ENCODE measurements around the gene TTLL4.
A peak's percentile ranks its signal among the peaks of the same experiment; 100 is the strongest.
"Not testable (repeated sequence)": the region's sequence is repeated elsewhere in the genome, so short reads cannot be mapped to it uniquely, and the experiment has no call there.

TTLL4 gene

DNA sequence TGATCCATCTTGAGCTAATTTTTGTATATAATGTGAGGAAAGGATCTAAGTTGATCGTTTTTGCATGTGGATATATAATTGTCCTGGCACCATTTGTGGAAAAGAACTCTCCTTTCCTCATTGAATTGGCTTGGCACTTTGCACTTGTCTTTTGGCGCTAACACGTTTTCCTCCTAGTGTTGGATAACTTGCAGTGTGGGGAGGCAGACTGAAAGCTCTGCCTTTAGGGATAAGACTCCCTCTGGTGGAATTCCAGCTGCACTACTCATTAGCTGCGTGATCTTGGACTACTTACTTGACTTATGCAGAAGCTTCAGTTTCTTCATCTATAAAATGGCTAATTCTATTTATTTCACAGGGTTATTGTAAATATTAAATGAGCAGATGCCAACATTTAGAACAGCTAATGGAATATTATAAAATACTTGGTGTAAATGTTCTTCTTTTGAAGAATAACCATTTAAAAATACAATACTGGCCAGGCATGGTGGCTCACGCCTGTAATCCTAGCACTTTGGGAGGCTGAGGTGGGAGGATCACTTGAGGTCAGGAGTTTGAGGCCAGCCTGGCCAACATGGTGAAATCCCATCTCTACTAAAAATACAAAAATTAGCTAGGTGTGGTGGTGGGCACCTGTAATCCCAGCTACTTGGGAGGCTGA lies 23.1 kb upstream of the TTLL4 start:
- H3K27me3 ChIP-seq (ENCODE audit: control insufficient read depth, insufficient read depth, low read length); H3K27ac ChIP-seq (ENCODE audit: low read length); H3K9me3 ChIP-seq (ENCODE audit: control insufficient read depth, insufficient read depth, low read length); H3K4me1 ChIP-seq (ENCODE audit: control insufficient read depth, insufficient read depth, low read length); H3K36me3 ChIP-seq (ENCODE audit: control insufficient read depth, insufficient read depth, low read length); H3K4me3 ChIP-seq (ENCODE audit: low read length): not testable (repeated sequence)
- DNase-seq (ENCODE audit: low read depth, low spot score): peak; percentile 33
- no CpG with 5 or more reads among the region's 5 CpGs for WGBS (ENCODE audit: insufficient coverage, insufficient read length)

DNA sequence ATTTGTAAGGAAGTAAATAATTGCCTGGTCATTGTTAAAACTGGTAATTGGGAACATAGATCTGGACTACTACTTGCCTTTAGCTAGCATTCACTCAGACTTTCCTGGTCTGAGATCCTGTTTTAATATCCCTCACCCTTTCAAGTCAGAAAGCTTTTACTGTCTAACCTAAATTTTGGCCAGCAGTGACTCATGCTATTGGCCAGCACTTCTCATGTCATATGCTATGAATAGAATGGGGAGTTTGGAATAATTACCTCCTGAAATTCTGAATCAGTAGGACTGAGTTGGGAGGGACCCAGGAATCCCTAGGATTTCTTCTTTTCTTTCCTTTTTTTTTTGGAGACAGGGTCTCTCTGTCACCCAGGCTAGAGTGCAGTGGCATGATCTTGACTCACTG lies 19.4 kb upstream of the TTLL4 start:
- Histone ChIP-seq H3K4me1 (ENCODE audit: control insufficient read depth, insufficient read depth, low read length) (no peaks in the 10 kb centered on the region), H3K27ac (ENCODE audit: low read length) (no peak overlapping the region), H3K27me3 (ENCODE audit: control insufficient read depth, insufficient read depth, low read length) (no peaks in the 10 kb centered on the region), H3K9me3 (ENCODE audit: control insufficient read depth, insufficient read depth, low read length) (no peaks in the 10 kb centered on the region), H3K4me3 (ENCODE audit: low read length) (no peak overlapping the region), H3K36me3 (ENCODE audit: control insufficient read depth, insufficient read depth, low read length) (peaks cover 12% of the 10 kb centered on the region; the same call in 1 of the 2 replicates)
- no peak for DNase-seq (ENCODE audit: low read depth, low spot score)

DNA sequence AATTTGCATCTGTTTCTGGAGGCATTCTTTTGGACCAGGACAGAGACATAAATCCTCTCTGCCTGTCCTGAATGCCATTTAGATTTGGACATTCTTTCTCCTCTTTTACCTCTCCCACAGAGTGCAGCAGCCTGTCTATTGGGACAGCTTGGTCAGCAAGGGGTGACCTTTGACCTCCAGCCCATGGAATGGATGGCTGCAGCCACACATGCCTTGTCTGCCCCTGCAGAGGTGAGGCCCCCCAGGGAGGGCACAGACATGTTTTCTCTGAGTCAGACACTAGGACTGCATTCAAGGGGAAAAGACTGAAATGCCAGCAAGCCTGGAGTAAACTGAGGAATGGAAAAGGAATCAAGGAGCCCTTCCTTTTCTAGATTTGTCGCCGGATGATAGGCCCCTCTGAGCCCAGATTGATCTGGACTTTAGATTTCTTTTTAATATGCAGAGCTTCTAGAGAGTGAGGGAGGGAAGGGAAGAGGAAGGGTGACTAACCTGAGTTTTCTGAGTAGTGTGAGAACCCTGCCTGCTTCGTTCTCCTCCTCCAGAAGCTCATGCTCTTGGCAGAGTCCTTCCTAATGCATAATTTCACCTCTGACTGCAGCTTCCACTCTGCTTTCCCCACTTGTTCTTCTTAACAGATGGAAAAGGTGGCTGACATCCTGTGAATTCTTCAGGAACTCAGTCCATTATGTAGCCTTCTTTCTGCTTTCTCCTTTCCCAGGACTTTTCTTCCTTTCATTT lies 16.1 kb upstream of the TTLL4 start:
- Histone ChIP-seq H3K27ac (ENCODE audit: low read length) (no peak overlapping the region), H3K36me3 (ENCODE audit: control insufficient read depth, insufficient read depth, low read length) (peaks cover 15% of the 10 kb centered on the region; the same call in 1 of the 2 replicates), H3K9me3 (ENCODE audit: control insufficient read depth, insufficient read depth, low read length) (no peaks in the 10 kb centered on the region), H3K27me3 (ENCODE audit: control insufficient read depth, insufficient read depth, low read length) (no peaks in the 10 kb centered on the region), H3K4me3 (ENCODE audit: low read length) (no peak overlapping the region), H3K4me1 (ENCODE audit: control insufficient read depth, insufficient read depth, low read length) (no peaks in the 10 kb centered on the region)
- no CpG with 5 or more reads among the region's 3 CpGs for WGBS (ENCODE audit: insufficient coverage, insufficient read length)
- DNase-seq (ENCODE audit: low read depth, low spot score): no peak

DNA sequence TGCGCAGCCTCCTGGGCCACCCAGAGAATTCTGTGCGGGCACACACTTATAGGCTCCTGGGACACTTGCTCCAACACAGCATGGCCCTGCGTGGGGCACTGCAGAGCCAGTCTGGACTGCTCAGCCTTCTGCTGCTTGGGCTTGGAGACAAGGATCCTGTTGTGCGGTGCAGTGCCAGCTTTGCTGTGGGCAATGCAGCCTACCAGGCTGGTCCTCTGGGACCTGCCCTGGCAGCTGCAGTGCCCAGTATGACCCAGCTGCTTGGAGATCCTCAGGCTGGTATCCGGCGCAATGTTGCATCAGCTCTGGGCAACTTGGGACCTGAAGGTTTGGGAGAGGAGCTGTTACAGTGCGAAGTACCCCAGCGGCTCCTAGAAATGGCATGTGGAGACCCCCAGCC lies 11.8 kb upstream of the TTLL4 start:
- H3K36me3 ChIP-seq (ENCODE audit: control insufficient read depth, insufficient read depth, low read length): peaks cover 7% of the 10 kb centered on the region; the same call in 1 of the 2 replicates
- H3K9me3 ChIP-seq (ENCODE audit: control insufficient read depth, insufficient read depth, low read length): no peaks in the 10 kb centered on the region
- H3K27ac ChIP-seq (ENCODE audit: low read length): no peak overlapping the region
- H3K4me1 ChIP-seq (ENCODE audit: control insufficient read depth, insufficient read depth, low read length): no peaks in the 10 kb centered on the region
- WGBS (ENCODE audit: insufficient coverage, insufficient read length): no CpG with 5 or more reads among the region's 8 CpGs
- no peaks in the 10 kb centered on the region for H3K27me3 ChIP-seq (ENCODE audit: control insufficient read depth, insufficient read depth, low read length)
- DNase-seq (ENCODE audit: low read depth, low spot score): no peak
- H3K4me3 ChIP-seq (ENCODE audit: low read length): no peak overlapping the region

DNA sequence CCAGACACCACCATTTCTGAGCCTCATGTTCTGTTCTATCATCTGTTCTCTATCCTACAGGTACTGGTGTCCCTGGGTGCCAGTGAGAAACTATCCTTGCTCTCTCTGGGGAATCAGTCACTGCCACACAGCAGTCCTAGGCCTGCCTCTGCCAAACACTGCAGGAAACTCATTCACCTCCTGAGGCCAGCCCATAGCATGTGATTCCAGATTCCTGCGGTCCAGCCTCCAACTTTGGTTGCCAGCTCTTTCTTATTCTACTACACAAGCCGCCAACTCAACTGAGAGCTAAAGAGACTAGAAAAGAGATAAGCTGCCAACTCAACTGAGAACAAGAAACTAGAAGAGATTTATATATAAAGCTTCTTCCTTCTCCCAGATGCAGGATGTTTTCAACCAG lies 8.8 kb upstream of the TTLL4 start:
- Histone ChIP-seq H3K9me3 (ENCODE audit: control insufficient read depth, insufficient read depth, low read length) (no peaks in the 10 kb centered on the region), H3K4me1 (ENCODE audit: control insufficient read depth, insufficient read depth, low read length) (no peaks in the 10 kb centered on the region), H3K27me3 (ENCODE audit: control insufficient read depth, insufficient read depth, low read length) (no peaks in the 10 kb centered on the region), H3K4me3 (ENCODE audit: low read length) (no peak overlapping the region), H3K27ac (ENCODE audit: low read length) (no peak overlapping the region), H3K36me3 (ENCODE audit: control insufficient read depth, insufficient read depth, low read length) (peaks cover 3% of the 10 kb centered on the region; the same call in 1 of the 2 replicates)
- no CpG with 5 or more reads among the region's 2 CpGs for WGBS (ENCODE audit: insufficient coverage, insufficient read length)
- no peak for DNase-seq (ENCODE audit: low read depth, low spot score)

DNA sequence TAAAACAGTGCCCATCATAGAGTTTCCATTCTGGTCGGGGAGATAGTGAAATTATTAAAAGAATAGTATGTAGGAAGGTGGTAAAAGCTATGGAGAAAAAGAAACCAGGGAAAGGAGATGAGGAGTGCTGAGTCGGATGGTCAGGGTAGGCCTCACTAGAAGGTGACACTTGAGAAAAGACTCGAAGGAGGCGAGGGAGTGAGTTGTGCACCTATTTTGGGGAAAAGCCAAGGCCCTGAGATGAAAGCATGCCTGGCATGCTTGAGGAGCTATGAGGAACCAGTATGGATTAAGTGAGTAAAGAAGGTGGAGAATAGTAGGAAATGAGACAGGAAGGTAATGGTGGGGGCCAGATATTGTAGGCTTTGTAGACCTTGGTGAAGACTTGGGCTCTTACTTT lies 7.3 kb upstream of the TTLL4 start:
- no peak overlapping the region for H3K27ac ChIP-seq (ENCODE audit: low read length)
- H3K4me3 ChIP-seq (ENCODE audit: low read length): no peak overlapping the region
- no peak for DNase-seq (ENCODE audit: low read depth, low spot score)
- H3K9me3 ChIP-seq (ENCODE audit: control insufficient read depth, insufficient read depth, low read length): no peaks in the 10 kb centered on the region
- H3K4me1 ChIP-seq (ENCODE audit: control insufficient read depth, insufficient read depth, low read length): no peaks in the 10 kb centered on the region
- 100% methylated on average over 2 of the region's 4 CpGs for WGBS (ENCODE audit: insufficient coverage, insufficient read length)
- 0 out of 2 replicates have a peak, but pooled peaks cover 3% of the 10 kb centered on the region for H3K36me3 ChIP-seq (ENCODE audit: control insufficient read depth, insufficient read depth, low read length)
- no peaks in the 10 kb centered on the region for H3K27me3 ChIP-seq (ENCODE audit: control insufficient read depth, insufficient read depth, low read length)

DNA sequence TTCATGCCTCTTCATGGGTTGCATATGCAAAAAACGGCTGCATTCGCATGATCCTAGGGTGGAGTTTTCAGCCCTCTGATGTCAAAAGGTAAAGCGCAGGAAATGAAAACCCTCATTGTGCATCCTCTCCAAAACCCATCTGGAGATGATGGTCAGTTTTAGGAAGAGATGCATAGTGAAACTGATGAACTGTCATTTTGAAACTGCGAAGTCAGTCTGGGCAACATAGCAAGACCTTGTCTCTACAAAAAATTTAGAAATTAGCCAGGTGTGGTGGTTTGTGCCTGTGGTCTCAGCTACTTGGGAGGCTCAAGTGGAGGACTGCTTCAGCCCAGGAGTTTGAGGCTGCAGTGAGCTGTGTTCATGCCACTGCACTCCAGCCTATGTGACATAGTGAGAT lies 2.5 kb upstream of the TTLL4 start:
- no peaks in the 10 kb centered on the region for H3K27me3 ChIP-seq (ENCODE audit: control insufficient read depth, insufficient read depth, low read length)
- no peak for DNase-seq (ENCODE audit: low read depth, low spot score)
- no CpG with 5 or more reads among the region's 4 CpGs for WGBS (ENCODE audit: insufficient coverage, insufficient read length)
- no peaks in the 10 kb centered on the region for H3K9me3 ChIP-seq (ENCODE audit: control insufficient read depth, insufficient read depth, low read length)
- H3K36me3 ChIP-seq (ENCODE audit: control insufficient read depth, insufficient read depth, low read length): no peaks in the 10 kb centered on the region
- no peaks in the 10 kb centered on the region for H3K4me1 ChIP-seq (ENCODE audit: control insufficient read depth, insufficient read depth, low read length)
- no peak overlapping the region for H3K4me3 ChIP-seq (ENCODE audit: low read length)
- H3K27ac ChIP-seq (ENCODE audit: low read length): no peak overlapping the region

DNA sequence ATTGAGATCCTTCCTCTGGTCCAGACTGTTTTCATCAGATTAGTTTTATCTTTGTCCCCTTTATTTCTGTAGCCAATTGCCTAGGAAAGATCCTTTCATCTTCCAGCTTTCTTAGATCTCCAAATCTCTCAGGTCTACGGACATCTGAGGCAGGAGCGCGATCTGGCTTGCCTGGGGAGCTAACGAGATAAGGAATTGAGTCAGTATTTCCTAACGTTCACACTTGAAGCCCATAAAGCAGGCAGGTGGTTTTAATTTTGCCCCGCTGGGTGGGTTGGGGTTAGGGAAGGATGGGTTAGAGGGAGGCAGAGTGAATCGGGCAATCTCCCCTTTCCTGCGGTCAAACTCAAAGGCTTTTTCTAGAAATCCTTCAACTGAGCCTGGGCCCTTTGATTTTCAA lies 727 bp upstream of the TTLL4 start:
- H3K27me3 ChIP-seq (ENCODE audit: control insufficient read depth, insufficient read depth, low read length): no peaks in the 10 kb centered on the region
- 0 out of 2 replicates have a peak, but pooled peaks cover 2% of the 10 kb centered on the region for H3K4me1 ChIP-seq (ENCODE audit: control insufficient read depth, insufficient read depth, low read length)
- no peak overlapping the region for H3K4me3 ChIP-seq (ENCODE audit: low read length)
- WGBS (ENCODE audit: insufficient coverage, insufficient read length): no CpG with 5 or more reads among the region's 8 CpGs
- H3K36me3 ChIP-seq (ENCODE audit: control insufficient read depth, insufficient read depth, low read length): no peaks in the 10 kb centered on the region
- no peak overlapping the region for H3K27ac ChIP-seq (ENCODE audit: low read length)
- no peaks in the 10 kb centered on the region for H3K9me3 ChIP-seq (ENCODE audit: control insufficient read depth, insufficient read depth, low read length)
- no peak for DNase-seq (ENCODE audit: low read depth, low spot score)

DNA sequence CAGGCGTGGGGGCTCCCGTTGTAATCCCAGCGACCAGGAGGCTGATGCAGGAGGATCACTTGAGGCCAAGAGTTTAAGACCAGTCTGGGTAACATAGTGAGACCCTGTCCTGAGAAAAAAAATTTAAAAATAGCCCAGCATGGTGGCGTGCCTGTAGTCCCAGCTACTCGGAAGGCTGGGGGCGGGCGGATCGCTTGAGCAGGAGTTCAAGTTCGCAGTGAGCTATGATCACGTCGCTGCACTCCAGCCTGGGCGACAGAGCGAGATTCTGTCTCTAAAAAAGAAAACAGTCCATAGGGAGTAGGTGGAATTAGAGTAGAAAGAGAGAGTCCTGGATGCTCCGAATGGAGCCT lies 325 bp upstream of the TTLL4 start:
- Histone ChIP-seq H3K27me3 (ENCODE audit: control insufficient read depth, insufficient read depth, low read length) (no peaks in the 10 kb centered on the region), H3K27ac (ENCODE audit: low read length) (no peak overlapping the region), H3K36me3 (ENCODE audit: control insufficient read depth, insufficient read depth, low read length) (no peaks in the 10 kb centered on the region), H3K4me3 (ENCODE audit: low read length) (peak overlapping the region; percentile 99; the same call in 1 of the 2 replicates), H3K9me3 (ENCODE audit: control insufficient read depth, insufficient read depth, low read length) (no peaks in the 10 kb centered on the region), H3K4me1 (ENCODE audit: control insufficient read depth, insufficient read depth, low read length) (0 out of 2 replicates have a peak, but pooled peaks cover 2% of the 10 kb centered on the region)
- WGBS (ENCODE audit: insufficient coverage, insufficient read length): no CpG with 5 or more reads among the region's 14 CpGs
- DNase-seq (ENCODE audit: low read depth, low spot score): no peak

DNA sequence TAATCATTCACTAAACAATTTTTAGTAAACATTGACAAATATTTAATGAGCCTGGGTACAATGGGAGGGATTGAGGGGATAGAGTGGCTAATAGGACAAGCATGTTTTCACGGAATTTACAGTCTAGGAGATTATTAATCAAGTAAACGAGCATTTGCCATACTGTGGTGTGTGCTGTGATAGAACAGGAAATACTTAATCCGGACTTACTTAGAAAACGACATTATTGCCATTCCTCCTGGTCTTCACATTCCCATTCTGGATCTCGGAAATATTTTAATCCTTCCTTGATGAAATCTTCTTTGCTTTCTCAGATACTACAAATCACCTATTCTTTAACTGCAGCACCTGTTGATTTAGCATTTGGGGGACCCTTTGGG lies 905 bp downstream of the TTLL4 start:
- 0 out of 2 replicates have a peak, but pooled peaks cover 2% of the 10 kb centered on the region for H3K4me1 ChIP-seq (ENCODE audit: control insufficient read depth, insufficient read depth, low read length)
- DNase-seq (ENCODE audit: low read depth, low spot score): no peak
- peak overlapping the region; percentile 99; the same call in 1 of the 2 replicates for H3K4me3 ChIP-seq (ENCODE audit: low read length)
- no peaks in the 10 kb centered on the region for H3K36me3 ChIP-seq (ENCODE audit: control insufficient read depth, insufficient read depth, low read length)
- H3K27me3 ChIP-seq (ENCODE audit: control insufficient read depth, insufficient read depth, low read length): no peaks in the 10 kb centered on the region
- H3K27ac ChIP-seq (ENCODE audit: low read length): no peak overlapping the region
- H3K9me3 ChIP-seq (ENCODE audit: control insufficient read depth, insufficient read depth, low read length): no peaks in the 10 kb centered on the region
- WGBS (ENCODE audit: insufficient coverage, insufficient read length): no CpG with 5 or more reads among the region's 5 CpGs

DNA sequence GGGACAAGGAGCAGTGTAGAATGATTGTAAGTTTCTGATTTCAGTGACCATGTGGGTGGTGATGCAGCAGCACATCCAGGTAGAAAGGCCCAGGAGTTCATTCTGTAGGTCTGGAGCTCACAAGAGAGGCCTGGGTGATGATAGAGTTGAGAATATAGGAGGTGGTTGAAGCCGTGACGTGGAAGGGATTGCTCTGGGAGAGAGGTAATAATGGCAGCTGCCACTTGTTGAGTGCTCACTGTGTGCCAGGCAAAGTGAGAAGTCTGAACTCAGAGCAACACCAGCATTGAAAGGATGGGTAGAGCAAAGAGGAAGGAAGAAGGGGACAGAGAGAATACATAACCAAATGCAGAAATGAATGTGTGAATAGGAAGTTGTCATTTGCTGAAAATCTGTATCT lies 3.3 kb downstream of the TTLL4 start:
- no peak for DNase-seq (ENCODE audit: low read depth, low spot score)
- H3K4me1 ChIP-seq (ENCODE audit: control insufficient read depth, insufficient read depth, low read length): 0 out of 2 replicates have a peak, but pooled peaks cover 2% of the 10 kb centered on the region
- H3K27me3 ChIP-seq (ENCODE audit: control insufficient read depth, insufficient read depth, low read length): no peaks in the 10 kb centered on the region
- no peaks in the 10 kb centered on the region for H3K9me3 ChIP-seq (ENCODE audit: control insufficient read depth, insufficient read depth, low read length)
- no peaks in the 10 kb centered on the region for H3K36me3 ChIP-seq (ENCODE audit: control insufficient read depth, insufficient read depth, low read length)
- no peak overlapping the region for H3K27ac ChIP-seq (ENCODE audit: low read length)
- WGBS (ENCODE audit: insufficient coverage, insufficient read length): 100% methylated on average over 2 of the region's 2 CpGs
- H3K4me3 ChIP-seq (ENCODE audit: low read length): no peak overlapping the region

All from iPS DF 6.9 (cell line).